NCI-H1694 treated with DMSO at 0.1 percent for 48 hours (cell line): Measurements from ENCODE around the gene MRPL11.
"Not testable (repeated sequence)": the region's sequence is repeated elsewhere in the genome, so short reads cannot be mapped to it uniquely, and the experiment has no call there.

Experiments used
- DNase-seq: peaks from one replicate; lab custom pipeline; 2025; lab: John Stamatoyannopoulos, UW

The MRPL11 gene

DNA sequence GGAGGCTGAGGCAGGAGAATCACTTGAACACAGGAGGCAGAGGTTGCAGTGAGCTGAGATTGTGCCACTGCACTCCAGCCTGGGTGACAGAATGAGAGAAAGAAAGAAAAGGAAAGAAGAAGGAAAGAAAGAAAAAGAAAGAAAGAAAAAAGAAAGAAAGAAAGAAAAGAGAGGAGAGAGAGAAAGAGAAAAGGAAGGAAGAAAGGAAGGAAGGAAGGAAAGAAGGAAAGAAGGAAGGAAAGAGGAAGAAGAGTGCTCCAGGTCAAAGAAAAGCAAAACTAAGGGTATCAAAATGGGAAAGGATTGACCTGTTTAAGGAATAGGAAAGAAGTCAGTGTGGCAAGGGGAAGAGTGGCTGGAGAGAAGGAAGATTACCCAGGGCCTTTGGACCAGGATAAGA, 7.4 kb downstream of the MRPL11 start:
- not testable (repeated sequence) for DNase-seq

- peak; percentile 44 for DNase-seq
Observed at GRCh38 chr11:66429983-66430602, 8.6 kb downstream of the MRPL11 start.

- no peak for DNase-seq
Observed at GRCh38 chr11:66428933-66429332, 9.7 kb downstream of the MRPL11 start.

- DNase-seq: no peak
Observed at GRCh38 chr11:66426314-66426713, 12.3 kb downstream of the MRPL11 start.

DNA sequence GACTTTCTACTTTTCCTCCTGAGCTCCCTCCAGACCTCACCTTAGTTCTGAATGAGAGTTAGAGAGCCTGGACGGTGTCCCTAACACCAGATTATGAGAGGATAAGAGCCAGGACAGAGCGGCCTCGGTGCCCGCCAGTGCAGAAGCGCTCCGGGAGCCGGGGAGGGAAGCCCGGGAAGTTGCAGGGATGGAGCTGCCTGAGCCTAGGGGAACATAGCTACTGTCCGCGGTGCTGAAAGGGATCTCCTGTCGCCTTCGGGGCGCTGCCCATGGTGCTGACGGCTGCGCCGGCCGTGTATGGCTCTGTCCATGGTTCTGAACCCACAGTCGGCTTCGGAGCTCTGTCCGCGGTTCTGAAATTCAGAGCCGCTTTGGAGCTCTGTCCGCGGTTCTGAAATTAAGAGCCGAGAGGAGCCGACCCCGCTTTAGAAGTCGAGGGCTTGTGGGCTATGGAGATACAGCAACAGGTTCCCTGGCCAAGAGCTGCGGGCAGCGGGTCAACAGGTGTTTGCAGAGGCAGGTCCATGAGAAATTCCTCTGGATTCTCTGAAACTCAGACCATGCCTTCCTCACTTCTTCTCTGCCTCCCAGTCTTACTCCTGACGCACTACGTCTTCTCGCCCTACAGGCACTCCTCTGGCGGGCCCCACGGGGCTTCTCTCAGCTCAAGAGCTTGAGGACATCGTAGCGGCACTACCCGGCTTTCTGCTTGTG, 17.0 kb downstream of the MRPL11 start:
- no peak for DNase-seq

- no peak for DNase-seq
Observed at GRCh38 chr11:66420671-66421476, 17.8 kb downstream of the MRPL11 start, which contains the start of gene NPAS4. TSS of gene NPAS4 (plus strand) at chr11:66421035. CDS start at chr11:66421180, 145 bp downstream.

GRCh38 chr11:66419825-66420224, 18.8 kb downstream of the MRPL11 start:
- DNase-seq: no peak

DNA sequence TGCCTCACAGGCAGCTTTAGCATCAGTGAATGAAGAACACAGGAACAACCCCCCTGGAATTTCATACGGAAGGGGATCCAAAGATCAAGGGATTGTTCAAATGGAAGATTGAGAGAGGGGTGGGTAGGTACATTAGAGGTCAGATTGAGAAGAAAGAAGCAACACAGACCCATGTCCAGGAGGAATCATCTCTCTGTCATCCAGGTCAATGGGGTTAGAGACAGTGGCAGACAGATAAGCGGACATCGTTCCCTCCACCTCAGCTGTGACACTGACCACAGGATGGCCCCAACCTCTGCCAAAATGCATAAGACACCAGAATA, 19.7 kb downstream of the MRPL11 start:
- no peak for DNase-seq

DNA sequence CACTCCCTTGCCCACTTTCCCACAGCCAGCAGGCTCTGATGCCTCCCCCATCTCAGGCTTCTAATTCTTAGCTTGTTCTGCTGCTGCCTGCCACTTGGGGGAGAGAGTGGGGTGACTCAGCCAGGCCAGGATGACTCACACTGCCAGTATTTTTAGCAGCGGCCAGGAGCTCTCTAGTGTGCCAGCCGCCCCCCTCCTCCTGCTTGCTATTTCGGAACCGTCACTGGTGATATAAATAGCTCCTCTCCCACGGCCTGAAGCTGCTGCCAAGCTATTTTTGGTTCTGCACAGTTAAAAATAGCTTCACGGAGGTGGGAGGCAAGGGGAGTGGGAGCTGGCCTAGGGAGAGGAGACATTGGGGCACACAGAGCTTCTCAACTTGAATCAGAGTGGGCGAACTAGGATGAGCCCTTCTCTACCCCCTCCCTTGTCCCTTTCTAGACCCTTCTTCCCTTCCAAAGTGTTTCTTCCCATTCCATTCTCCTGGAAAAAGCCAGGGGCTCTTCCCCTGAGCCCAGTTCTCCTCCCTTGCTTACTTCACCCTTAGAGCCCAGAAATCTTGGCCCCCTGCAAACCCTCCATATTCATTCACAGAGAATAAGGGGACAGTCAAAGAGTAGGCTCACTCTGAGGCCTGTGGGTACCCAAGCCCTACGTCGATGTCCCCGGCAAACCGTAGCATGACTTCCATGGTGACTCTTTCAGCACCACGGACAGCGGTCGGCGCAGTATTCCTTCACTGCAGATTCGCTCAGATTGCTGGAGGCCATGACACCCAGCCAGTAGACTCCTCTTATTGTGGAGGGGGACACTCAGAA, 20.3 kb downstream of the MRPL11 start:
- peak; percentile 81 for DNase-seq

DNA sequence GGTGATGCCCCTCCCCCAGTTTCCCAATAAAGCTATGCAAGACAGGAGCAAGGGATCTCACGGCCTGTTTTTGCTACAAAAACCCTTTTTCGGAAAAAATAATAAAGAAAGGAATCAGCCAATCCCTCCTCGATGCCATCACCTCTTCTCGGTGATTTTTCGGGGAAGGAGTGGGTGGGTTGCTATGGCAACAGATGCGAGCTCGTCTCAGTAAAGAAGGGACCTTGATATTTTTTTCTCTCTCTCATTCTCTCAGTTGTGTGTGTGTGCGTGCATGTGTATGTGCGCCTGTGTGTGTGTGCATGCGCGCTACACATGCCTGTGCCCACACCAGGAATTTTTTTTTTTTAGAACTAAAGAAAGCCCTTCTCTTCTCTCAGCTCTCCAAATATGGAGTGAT, 21.6 kb downstream of the MRPL11 start:
- DNase-seq: no peak

- no peak for DNase-seq
Observed at GRCh38 chr11:66415423-66415822, 23.2 kb downstream of the MRPL11 start.

- no peak for DNase-seq
Observed at GRCh38 chr11:66414120-66414934, 24.3 kb downstream of the MRPL11 start.

DNA sequence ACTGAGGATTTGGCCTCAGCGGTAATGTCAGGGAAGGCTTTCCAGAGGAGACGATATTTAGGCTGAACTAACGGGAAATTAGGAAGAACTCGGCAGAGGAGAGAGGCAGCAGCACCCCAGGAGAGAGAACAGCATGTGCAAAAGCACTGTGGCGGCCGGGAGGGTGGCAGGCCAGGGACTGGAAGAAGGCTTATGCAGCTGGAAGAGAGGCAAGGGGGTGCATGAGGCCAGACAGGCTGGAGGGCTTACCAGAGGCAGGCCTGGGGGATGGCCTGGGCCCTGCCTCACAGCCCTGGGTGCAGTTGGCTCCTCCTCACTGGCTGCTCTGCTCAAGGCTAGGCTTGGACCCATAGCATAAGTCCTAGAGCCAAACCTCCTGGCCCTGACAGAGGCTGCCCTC, 25.5 kb downstream of the MRPL11 start:
- no peak for DNase-seq

GRCh38 chr11:66412110-66412509, 26.5 kb downstream of the MRPL11 start:
- DNase-seq: no peak

- DNase-seq: no peak
Observed at GRCh38 chr11:66411323-66411722, 27.3 kb downstream of the MRPL11 start.

DNA sequence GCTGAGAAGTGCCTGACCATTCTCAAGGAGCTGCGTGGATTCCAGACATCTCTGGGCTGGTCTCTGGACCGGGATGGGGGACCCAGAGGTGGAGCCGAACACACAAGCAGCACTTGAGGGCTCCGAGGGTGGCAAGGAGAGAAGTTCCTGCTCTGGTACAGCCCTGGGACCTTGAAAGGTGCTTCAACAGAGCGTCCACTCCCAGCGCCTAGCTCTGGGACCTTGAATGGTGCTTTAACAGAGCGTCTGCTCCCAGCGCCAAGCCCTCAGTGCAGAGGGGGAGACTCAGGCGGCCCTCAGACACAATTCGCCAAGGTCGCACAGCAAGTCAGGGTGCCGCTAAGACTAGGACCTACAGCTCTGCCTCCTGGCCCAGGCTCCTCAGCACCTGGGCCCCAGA, 28.5 kb downstream of the MRPL11 start:
- DNase-seq: no peak

DNA sequence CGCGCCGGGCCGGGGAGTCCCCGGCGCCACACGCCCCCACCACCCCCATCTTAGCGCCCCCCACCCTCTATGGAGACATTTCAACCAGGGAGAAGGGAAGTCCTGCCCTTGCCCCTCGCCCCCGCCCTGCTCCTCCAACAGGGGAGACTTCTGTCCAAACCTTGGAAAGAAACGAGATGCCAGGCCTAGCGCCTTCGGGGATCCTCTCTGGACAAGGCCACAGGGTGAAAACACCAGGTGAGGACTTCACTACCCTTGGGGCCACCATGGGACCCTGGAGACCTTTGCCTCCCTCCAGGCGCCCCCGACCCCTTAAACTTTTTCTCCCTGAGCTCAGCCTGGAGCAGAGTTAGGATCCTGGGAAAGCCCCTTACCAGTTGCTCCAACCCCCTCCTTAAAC, 29.4 kb downstream of the MRPL11 start:
- DNase-seq: no peak

DNA sequence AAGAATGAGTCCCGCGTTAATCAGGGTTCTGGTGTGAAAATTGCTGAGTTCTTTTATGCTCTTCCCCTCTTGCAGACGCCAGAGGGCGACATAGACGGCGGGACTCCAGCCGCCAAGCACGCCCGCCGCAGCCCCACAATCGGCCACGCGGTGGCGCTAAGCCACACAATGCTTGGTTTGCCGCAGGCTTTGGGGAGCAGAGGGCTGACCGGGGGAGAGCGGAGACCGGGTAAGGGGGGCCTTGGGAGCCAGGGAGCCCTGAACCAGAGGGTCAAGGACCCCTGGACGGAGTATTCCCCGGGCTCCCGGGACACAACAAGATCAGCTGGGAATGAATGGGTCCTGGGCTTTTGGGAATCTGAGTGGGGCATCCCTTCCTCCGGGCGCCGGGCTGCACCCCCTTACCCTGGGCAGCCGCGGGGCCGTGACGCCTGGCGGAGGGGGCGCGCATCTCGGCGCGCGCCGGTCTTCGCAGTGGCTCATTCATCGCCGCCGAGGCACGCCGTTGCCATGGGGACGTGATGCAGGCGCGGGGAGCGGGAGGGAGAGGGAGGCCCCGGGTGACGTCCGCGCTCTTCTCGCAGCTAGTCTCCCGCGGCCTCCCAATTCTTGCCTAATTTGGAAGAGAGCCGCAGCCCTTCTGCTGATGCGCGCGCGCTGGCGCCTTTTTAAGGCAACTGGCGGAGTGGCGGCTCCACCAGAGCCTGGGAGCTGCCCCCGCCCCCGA, 30.0 kb downstream of the MRPL11 start:
- DNase-seq: peak; percentile 58

GRCh38 chr11:66407651-66408050, 31.0 kb downstream of the MRPL11 start:
- DNase-seq: no peak

GRCh38 chr11:66393954-66394353, 44.7 kb downstream of the MRPL11 start:
- no peak for DNase-seq

DNA sequence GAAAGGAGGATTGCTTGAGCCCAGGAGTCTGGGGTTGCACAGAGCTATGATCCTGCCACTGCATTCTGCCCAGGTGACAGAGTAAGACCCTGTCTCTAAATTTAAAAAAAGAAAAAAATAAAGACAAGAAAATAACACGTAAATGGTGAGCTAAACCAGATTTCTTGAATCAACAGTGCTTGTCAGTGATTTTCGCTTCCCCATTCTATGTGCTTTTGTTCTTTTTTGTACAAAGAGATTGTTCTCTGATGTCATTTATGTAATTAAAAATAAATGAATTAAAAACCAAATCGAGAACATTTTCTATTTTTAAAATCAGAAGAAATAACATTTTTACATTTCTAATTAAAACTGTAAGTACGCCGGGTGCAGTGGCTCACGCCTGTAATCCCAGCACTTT, 47.3 kb downstream of the MRPL11 start:
- no peak for DNase-seq
